Germinal center (tissue), 1 donor: ENCODE measurements around the gene PPIC.
"Not testable (repeated sequence)": the region's sequence is repeated elsewhere in the genome, so short reads cannot be mapped to it uniquely, and the experiment has no call there.

ENCODE experiments used
- DNase-seq: peaks from one replicate; pipeline ENCODE4 v3.0.0; 2012; ENCODE audit warnings: mixed read lengths, low spot score

The PPIC gene

DNA sequence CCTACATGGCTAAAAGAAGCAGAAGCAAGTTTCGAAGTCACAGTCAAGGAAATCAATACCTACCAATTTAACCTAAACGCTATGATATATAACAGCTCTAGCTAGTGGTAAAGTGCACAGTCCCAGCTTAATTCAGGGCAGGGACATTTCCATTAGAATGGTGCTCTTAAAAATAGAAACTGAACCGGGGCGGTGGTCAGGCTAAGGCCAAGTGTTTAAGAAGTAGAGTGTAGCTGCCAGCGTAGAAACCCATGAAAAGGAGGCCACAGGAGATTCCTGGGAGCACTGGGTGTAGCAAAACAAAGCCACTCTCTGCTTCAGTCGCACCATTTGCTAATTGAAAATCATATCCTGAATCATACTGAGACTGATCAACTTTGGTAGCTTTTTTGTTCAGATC, 28.8 kb downstream of the PPIC start:
- no peak for DNase-seq

DNA sequence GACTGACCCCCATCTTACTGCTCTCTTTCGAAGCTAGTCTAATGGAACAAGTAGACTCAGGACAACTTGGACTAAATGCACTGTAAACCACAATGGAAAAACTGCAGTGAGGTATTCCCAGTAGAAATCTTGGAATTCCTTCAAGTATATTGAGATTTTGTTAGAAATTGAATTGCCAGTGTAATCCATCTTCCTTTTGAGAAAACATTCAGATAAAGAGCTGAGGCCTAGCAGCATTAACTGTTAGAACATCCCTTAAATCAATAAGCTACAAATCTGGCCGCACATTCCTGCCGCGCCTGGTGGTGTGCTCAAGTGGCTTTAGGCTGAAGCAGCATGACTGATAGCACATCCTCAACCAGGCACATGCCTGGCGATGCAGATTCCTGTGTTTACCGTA, 29.3 kb downstream of the PPIC start:
- no peak for DNase-seq

DNA sequence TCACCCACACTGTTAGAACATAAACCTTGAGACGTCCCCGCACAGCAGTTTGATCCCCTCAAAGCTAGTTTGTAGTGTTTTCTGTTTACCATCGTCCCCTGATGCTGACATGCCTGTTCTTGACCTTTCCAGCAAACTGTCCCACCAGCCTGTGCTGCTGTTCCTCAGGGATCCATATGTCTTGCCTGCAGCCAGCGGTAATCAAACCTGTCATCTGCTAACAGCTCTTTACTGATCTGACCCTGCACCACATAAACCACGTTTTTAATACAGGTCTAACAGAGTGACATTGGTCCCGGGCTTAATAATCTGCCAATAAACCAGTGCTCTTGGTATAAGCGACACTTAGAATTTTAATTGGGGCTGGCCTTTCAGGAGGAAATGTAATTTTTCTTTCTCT, 34.7 kb downstream of the PPIC start:
- DNase-seq = no peak

DNA sequence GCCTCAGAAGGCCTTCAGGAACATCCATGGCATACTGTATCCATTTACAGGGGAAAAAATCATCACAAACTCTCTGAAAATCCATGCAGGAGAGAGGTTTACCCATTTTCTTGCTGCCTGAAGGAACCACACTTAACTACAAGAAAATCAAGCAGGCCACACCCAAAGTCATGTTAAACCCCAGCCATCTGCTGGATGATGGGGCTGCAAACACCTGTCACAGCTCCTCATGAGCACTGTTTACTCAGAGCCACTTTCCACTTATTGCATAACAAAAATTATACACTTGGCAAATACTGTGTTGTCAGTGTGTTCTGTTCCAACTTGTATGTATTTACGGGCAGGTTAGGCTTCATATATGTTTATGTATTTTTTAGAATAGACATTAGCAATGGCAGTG, 35.8 kb downstream of the PPIC start:
- no peak for DNase-seq

DNA sequence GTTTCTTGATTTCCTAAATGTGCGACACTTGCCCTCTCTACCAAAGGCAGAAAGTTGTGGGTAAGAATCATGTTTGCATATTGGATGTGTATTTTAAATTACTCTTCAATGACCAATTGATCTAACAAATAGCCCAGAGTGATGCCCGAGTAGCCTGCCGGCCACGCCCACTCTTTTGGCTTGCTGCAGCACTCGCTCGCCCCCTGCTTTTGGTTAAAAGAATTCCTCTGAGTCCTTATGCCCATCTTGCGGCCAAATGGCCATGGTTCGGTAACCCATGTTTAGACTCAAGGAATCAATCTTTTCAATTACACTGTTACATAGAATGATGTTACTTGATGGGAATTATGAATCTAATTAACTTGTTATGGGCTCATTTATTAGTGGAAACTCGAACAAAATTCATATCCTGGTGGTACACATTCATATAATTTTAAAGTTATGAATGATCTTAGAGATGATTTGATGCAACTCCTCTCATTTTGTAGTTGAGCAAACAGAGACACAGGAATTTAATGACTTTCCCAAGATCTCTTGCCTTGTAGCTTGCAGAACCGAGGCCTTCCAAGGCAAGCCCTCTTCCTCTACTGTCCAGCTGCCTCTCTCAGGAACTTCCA, 36.5 kb downstream of the PPIC start:
- peak; percentile 51 for DNase-seq

DNA sequence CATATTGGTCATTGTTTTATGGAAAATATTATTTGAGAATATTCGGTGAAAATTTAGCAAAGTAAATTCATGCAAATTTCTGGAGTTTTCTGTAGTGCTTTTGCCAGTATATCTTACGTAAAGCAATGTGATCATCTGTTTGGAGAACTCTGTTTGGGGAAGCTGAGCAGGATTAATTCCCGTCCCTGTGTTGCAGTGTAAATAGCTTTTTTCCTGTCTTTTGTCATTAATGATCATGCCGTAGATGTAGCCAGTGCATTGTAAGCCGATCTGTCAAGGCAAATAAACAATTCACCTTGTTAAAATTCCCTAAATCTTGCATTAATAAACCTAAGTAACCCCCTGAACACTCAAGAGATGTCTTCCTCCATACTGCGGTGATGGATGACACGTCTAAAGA, 39.2 kb downstream of the PPIC start:
- DNase-seq = no peak

DNA sequence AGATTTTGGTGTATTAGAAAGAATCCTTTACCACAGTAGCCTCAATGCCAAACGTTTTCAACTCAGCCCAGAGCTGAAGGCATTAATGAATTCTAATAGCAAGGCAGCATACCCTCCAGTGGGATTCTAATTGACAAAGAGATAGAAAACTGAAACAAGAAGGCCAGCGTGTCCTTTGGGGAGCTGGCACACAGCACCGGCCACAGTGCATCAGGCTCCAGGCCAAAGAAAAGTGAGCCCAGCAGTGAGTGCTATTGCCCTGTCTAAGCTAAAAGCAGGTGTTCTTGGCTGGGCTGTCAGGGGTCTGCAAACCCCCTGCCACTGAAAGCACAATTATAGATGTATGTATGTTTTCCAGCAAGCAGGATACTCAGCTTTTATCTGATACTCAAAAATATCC, 40.4 kb downstream of the PPIC start:
- no peak for DNase-seq

DNA sequence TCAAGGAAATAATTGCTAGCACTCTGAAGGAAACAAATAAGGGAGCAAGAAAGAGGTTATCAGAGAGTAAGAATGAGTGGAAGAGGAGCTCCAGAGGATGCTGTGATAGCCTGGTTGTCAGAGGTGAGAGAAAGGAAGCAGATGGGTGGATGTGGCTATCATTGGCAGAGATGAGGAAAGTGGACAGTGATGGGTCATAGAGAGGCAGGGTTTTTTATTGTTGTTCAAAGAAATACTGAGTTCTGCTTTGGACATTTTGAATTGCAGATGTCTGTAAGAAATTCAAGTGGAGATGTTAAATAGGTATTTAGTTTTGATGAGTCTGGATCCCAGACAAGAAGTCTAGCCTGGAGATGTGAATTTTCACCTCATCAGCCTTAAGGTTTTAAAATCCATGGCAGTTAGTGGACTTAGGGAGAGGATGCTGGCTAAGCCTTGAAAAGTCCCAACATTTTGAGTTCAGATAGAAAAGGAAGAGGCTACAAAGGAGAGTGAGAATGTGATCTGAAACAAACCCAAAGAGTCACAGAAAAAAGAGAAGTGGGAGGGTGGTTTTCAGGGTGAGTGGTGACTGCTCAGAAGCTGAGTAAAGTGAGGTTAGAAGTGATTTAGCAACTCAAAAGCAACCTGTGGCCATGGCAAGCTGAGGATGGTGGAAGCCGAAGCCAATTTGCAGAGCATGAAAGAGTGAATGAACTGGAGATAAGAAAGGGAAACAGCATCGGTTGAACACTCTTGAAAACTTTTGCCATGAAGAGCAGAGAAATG, 50.4 kb downstream of the PPIC start:
- no peak for DNase-seq

DNA sequence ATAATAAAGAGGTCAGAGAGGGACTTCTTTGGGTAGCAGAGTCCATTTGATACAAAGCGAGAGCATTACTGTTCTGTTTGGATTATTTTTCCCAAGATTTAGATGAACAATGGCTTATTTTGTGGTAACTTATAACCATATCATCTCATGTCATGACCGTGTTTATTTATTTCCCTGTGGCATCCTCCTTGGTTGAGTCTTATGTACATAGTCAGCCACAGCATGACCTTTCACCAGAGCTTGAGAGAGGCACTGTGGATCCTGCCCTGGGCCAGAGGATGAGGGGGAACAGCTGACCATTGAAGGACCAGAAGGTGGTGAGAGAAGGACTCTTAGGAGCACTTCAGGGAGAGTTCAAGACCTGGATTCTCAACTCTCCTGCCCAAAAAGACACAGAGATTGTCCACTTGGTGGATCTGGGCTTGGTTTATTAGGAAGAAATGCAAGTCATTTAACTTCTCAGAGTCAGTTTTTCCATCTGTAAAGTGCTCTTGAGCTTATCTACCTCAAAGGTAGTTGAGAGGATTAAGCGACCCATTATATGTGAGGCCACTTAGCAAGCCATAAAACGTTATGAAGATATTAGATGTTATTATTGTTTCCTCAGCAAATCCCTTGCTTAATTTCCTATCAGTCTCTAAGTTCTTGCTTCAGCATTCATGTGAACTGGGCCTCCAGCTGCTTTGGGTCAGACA, 51.4 kb downstream of the PPIC start:
- no peak for DNase-seq

DNA sequence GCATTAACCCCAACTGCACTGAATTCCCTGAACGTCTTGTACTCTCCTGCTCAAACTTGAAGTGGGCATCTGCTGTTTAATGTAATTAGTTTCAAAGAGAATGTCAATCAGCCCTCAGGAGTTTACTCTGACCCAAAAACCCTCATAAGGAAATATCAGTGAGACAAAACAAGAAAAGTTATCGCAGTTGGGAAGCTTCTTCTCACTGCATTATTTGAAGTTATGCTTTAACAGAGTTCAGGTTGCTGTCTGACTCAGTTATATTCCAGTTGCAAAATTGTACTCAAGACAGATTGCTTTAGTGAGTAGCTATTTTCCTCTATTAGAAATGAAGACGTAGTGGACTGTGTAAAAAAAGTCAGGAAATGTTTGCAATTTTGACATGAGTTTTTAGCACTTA, 52.1 kb downstream of the PPIC start:
- DNase-seq = no peak

DNA sequence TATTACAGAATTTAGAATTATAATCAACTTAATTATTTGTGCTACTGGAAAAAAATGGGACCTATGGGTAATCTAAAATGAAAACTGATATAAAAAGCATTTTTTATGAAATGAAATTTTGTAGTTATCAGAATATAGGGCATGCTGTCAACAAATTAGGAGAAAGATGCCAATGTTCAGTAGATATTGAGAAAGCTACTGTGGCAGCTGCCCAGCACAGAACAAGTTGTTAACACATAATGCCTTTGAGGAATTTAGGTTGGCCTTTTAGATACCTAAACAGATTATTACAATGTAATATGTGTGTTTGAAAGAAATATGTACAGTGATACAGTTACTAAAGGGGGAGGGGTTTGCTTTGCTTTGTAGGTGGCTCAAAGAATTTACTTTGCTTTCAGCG, 54.1 kb downstream of the PPIC start:
- DNase-seq = no peak

DNA sequence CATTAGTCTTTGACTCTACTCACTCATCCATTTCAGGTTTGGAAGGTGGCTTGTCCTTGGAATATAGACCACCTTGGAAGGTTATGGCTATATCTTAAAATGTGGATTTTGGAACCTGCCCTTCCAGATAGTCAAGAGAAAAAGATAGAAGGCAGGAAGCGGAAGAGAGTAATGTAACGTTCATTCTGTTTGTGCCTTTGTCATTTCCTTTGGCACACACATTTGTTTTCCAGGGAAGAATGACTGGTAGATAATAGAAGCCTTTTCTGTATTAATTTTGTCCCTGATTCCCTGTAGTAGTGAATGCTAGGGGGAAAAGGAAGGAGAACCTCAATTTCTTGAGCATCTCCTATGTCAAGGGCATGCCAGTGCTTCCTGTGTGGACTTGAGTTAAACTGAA, 54.7 kb downstream of the PPIC start:
- no peak for DNase-seq

DNA sequence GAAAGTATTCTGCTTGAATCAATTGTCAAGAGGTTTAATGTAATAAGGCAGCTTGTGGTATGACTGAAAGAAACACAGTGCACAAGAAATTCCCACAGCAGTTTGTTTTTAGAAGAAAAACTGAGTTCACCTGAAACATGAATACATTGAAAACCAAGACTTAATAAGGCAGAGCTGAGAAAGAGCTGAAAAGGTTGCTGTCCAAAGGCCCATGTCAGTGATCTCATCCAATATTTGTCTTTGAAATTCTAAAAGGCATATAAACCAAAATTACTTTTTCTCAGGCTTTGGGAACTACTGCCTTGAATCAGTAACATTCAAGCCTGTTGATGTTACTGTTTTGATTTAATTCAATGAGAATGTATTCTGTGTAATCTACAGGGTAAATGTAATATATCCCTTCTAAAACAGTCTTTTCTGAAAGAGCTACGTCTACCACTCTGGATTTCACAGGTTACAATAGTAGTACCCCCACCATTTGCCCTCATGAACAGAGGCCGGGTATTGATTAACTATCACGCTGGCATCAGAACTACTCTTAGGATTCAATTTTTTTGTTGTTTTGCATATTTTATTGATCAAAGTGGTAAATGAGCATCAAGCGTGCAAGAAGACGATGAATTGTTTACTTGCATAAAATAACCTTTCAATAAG, 57.8 kb downstream of the PPIC start:
- no peak for DNase-seq

DNA sequence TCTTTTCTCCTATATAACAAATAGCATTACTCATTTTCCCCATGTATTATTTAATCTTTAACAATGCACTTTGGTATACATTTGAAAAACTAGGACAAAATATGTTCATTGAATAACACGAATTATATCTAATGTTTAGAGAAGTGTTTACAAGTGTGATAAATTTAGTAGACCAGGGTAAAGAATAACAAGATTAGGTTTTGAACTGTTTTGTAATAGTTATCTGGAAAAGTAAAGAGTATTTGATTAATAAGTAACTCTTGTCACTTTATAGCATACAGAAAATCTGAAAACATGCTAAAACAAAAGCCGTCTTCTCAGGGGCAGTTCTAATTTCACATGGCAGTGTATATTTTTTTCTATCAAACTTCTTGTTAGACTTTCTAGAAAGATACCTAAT, 58.5 kb downstream of the PPIC start:
- no peak for DNase-seq

DNA sequence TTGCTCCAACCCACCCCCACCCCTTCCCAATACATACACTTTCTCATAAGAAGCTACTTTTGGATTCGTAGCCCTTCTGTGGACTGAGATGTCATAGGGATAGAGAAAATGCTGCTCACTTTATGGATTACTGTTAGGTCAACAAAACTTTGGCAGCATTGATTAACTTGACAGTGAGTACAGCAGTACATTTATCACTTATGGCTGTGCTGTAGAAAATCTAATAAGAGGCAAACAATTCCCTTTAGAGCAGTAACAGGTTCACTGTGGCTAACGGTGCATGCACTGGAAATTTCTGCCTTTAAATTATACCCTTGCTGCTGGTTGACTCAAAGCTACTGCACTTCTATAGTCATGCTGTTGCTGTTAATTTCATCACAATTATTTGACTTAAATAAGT, 59.2 kb downstream of the PPIC start:
- DNase-seq = no peak

DNA sequence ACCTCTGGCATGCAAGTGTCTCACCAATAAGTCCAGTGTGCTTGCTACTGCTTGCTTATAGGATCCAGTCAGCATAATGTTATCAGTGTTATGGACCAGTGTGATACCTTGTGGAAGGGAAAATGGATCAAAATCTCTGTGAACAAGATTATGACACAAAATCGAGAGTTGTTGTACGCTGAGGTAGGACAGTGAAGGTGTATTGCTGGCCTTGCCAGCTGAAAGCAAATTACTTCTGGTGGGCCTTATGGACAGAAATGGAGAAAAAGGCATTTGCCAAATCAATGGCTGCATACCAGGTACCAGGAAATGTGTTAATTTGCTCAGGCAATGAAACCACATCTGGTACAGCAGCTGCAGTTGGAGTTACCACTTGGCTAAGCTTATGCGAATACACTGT, 62.3 kb downstream of the PPIC start:
- not testable (repeated sequence) for DNase-seq

DNA sequence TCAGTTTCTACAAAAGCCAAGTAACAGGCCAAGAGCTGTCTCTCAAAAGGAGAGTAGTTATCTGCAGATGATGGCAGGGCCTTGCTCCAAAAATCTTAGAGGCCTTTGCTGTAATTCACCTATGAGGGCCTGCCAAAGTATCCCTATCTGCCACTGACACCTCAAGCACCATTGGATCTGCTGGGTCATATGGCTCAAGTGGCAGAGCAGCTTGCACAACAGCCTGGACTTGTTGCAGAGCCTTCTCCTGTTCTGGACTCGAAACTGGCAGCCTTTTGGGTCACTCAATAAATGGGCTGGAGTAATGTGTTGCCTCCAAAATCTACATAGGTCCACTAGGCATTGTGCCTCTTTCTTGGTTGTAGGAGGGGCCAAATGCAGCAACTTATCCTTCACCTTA, 62.8 kb downstream of the PPIC start:
- DNase-seq = not testable (repeated sequence)
